MM.1S (cell line): ENCODE results near the gene DCAF4.

Experiments used
- DNase-seq: peaks from one replicate; pipeline ENCODE4 v3.0.0-alpha.2; 2015
- H2AFZ ChIP-seq: fragments of 300-600 bp; sonication (generic); 2 replicates; pipeline ENCODE4 v1.6.0; 2016; ENCODE audit warnings: antibody characterized with exemption, low read length
- H3F3A ChIP-seq: fragments of 300-600 bp; sonication (generic); 2 replicates; pipeline ENCODE4 v1.6.1; 2016; ENCODE audit warnings: mild to moderate bottlenecking, antibody characterized with exemption, low read length, moderate library complexity, mixed read lengths; ENCODE audit not compliant: insufficient read depth
- H3K27ac ChIP-seq: fragments of 300-600 bp; sonication (generic); 2 replicates; pipeline ENCODE4 v1.5.1; 2016; ENCODE audit warnings: mild to moderate bottlenecking, low read length
- H3K27me3 ChIP-seq: fragments of 300-600 bp; sonication (generic); replicated peaks from 2 replicates; pipeline ENCODE4 v1.6.0; 2016; ENCODE audit warnings: low read length; ENCODE audit not compliant: insufficient read depth
- H3K36me3 ChIP-seq: fragments of 300-600 bp; sonication (generic); replicated peaks from 2 replicates; pipeline ENCODE4 v1.6.1; 2016; ENCODE audit warnings: mild to moderate bottlenecking, low read length, mixed read lengths; ENCODE audit not compliant: insufficient read depth
- H3K4me1 ChIP-seq: fragments of 300-600 bp; sonication (generic); 2 replicates; pipeline ENCODE4 v1.6.1; 2016; ENCODE audit warnings: low read length, mixed read lengths
- H3K4me2 ChIP-seq: fragments of 300-600 bp; sonication (generic); 2 replicates; pipeline ENCODE4 v1.6.0; 2016; ENCODE audit warnings: low read depth, low read length
- H3K4me3 ChIP-seq: fragments of 300-600 bp; sonication (generic); 2 replicates; pipeline ENCODE4 v1.5.1; 2016; ENCODE audit warnings: low read length, mixed read lengths
- H3K79me2 ChIP-seq: fragments of 300-600 bp; sonication (generic); 2 replicates; pipeline ENCODE4 v1.6.1; 2016; ENCODE audit warnings: mixed run types, low read length, mixed read lengths
- H3K9ac ChIP-seq: fragments of 300-600 bp; sonication (generic); 2 replicates; pipeline ENCODE4 v1.6.1; 2016; ENCODE audit warnings: low read length, mixed read lengths
- H3K9me2 ChIP-seq: fragments of 300-600 bp; sonication (generic); replicated peaks from 2 replicates; pipeline ENCODE4 v1.6.1; 2016; ENCODE audit warnings: mild to moderate bottlenecking, low read length, mixed read lengths; ENCODE audit not compliant: insufficient read depth
- H3K9me3 ChIP-seq: fragments of 300-600 bp; sonication (generic); replicated peaks from 2 replicates; pipeline ENCODE4 v1.6.1; 2016; ENCODE audit warnings: mild to moderate bottlenecking, low read length, mixed read lengths; ENCODE audit not compliant: insufficient read depth
- H4K20me1 ChIP-seq: fragments of 300-600 bp; sonication (generic); 2 replicates; pipeline ENCODE4 v1.6.1; 2016; ENCODE audit warnings: mild to moderate bottlenecking, low read length, moderate library complexity, mixed read lengths; ENCODE audit not compliant: insufficient read depth
- CTCF ChIP-seq: fragments of 300-600 bp; sonication (generic); IDR thresholded peaks from 2 replicates; pipeline ENCODE4 v1.5.1; 2016; ENCODE audit warnings: antibody characterized with exemption, low read length, mixed read lengths
- EZH2 ChIP-seq: fragments of 300-600 bp; sonication (generic); optimal IDR thresholded peaks from 2 replicates; pipeline ENCODE3; 2017; ENCODE audit warnings: low read depth, mild to moderate bottlenecking, antibody characterized with exemption, low read length, mixed read lengths
- EZH2phosphoT487 ChIP-seq: fragments of 300-600 bp; sonication (generic); IDR thresholded peaks from 2 replicates; pipeline ENCODE4 v1.6.1; 2018; ENCODE audit warnings: antibody characterized with exemption, low read length

The DCAF4 gene

GRCh38 chr14:72883109-72883508 is 43.2 kb upstream of the DCAF4 start:
- Histone ChIP-seq H3F3A (no peaks in the 10 kb centered on the region), H3K4me1 (peaks cover 11% of the 10 kb centered on the region), H3K27ac (no peak overlapping the region), H3K9ac (no peak overlapping the region), H3K9me3 (no peaks in the 10 kb centered on the region), H3K27me3 (no peaks in the 10 kb centered on the region), H3K9me2 (no peaks in the 10 kb centered on the region), H3K4me2 (no peak overlapping the region), H3K36me3 (no peaks in the 10 kb centered on the region), H3K79me2 (peaks cover 98% of the 10 kb centered on the region), H3K4me3 (no peak overlapping the region), H2AFZ (no peak overlapping the region), H4K20me1 (no peaks in the 10 kb centered on the region)
- DNase-seq, result no peak
- no peak for TF ChIP-seq EZH2phosphoT487
- no peak for TF ChIP-seq CTCF
- no peak for TF ChIP-seq EZH2

GRCh38 chr14:72883961-72884360 is 42.3 kb upstream of the DCAF4 start:
- Histone ChIP-seq H3K27ac (no peak overlapping the region), H3K4me1 (peaks cover 19% of the 10 kb centered on the region), H3K27me3 (no peaks in the 10 kb centered on the region), H3K9ac (no peak overlapping the region), H3K9me2 (no peaks in the 10 kb centered on the region), H2AFZ (no peak overlapping the region), H3K4me3 (no peak overlapping the region), H3K9me3 (no peaks in the 10 kb centered on the region), H3K36me3 (no peaks in the 10 kb centered on the region), H3K4me2 (no peak overlapping the region), H3K79me2 (peaks cover 98% of the 10 kb centered on the region), H3F3A (peaks cover 8% of the 10 kb centered on the region), H4K20me1 (no peaks in the 10 kb centered on the region)
- TF ChIP-seq EZH2, result no peak
- TF ChIP-seq CTCF, result no peak
- no peak for TF ChIP-seq EZH2phosphoT487
- no peak for DNase-seq

GRCh38 chr14:72884386-72884785 is 41.9 kb upstream of the DCAF4 start:
- TF ChIP-seq EZH2, result no peak
- no peak for TF ChIP-seq EZH2phosphoT487
- no peak for TF ChIP-seq CTCF
- DNase-seq, result no peak
- Histone ChIP-seq H3K4me1 (peaks cover 23% of the 10 kb centered on the region), H3K9me2 (no peaks in the 10 kb centered on the region), H3K4me3 (no peak overlapping the region), H3K27ac (no peak overlapping the region), H3K79me2 (peaks cover 98% of the 10 kb centered on the region), H3F3A (peaks cover 12% of the 10 kb centered on the region), H2AFZ (no peak overlapping the region), H3K36me3 (no peaks in the 10 kb centered on the region), H3K27me3 (no peaks in the 10 kb centered on the region), H3K9ac (no peak overlapping the region), H3K4me2 (no peak overlapping the region), H4K20me1 (no peaks in the 10 kb centered on the region), H3K9me3 (no peaks in the 10 kb centered on the region)
